ENCODE data around the gene CD163L1.

CD163L1 gene

DNA sequence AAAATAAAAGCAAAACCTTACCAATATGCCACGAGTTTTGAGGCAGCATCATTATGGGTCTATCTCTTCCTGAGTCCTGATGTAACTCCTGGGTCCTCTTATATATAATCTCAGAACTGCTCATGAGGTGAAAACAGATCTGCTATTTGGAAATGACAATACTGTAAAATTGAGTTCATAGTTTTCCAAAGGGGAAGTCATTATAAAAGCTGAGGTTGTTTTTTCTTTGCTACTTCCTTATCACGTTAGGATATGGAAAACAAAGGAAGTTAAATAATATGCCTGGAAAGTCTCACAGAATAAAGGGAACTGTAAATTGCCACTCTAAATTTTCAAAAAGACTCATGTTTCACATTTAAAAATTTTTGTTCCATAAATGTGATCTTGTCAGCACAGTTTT lies at the start of gene CD163L1:
Gene CD163L1, minus strand, starts transcription at position 78 of the 400 bp plus-strand sequence. Its CDS starts 26 bp downstream, at position 52.
- H3K4me3 ChIP-seq (ENCODE audit: low read length): no peak within 1 kb of the TSS

GRCh38 chr12:7493006-7493405 lies 49.1 kb upstream of the CD163L1 start:
- no peak overlapping the region for H3K4me3 ChIP-seq (ENCODE audit: low read length)
- TF ChIP-seq, protein P1, sequence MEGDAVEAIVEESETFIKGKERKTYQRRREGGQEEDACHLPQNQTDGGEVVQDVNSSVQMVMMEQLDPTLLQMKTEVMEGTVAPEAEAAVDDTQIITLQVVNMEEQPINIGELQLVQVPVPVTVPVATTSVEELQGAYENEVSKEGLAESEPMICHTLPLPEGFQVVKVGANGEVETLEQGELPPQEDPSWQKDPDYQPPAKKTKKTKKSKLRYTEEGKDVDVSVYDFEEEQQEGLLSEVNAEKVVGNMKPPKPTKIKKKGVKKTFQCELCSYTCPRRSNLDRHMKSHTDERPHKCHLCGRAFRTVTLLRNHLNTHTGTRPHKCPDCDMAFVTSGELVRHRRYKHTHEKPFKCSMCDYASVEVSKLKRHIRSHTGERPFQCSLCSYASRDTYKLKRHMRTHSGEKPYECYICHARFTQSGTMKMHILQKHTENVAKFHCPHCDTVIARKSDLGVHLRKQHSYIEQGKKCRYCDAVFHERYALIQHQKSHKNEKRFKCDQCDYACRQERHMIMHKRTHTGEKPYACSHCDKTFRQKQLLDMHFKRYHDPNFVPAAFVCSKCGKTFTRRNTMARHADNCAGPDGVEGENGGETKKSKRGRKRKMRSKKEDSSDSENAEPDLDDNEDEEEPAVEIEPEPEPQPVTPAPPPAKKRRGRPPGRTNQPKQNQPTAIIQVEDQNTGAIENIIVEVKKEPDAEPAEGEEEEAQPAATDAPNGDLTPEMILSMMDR (conservative IDR thresholded peaks at IDR 0.05; ENCODE audit: low read length): no peak
- DNase-seq (ENCODE audit: low read depth): no peak

More for the DNA sequence above, at the start of gene CD163L1:
- no peak for DNase-seq (ENCODE audit: low read depth)
- TF ChIP-seq, protein P1 (conservative IDR thresholded peaks at IDR 0.05; ENCODE audit: low read length): no peak

DNA sequence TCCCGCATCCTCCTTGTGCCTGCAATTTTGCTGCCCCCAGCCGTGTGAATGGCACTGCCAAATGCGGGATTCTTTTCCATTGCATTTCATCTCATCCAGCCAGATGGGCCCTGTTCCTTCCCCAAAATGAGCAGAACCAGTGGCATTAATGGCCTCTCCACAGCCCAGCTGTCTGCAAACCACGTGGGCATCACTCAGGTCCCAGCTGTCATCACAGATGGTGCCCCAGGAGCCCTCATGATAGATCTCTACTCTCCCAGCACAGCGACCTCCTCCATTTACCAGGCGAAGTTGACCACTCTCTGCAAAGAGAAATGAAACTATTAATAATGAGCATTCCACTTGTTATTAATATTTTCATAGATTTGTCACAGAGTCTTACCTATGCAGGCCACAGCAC lies 42.6 kb upstream of the CD163L1 start:
- no peak overlapping the region for H3K4me3 ChIP-seq (ENCODE audit: low read length)
- TF ChIP-seq, protein P1 (conservative IDR thresholded peaks at IDR 0.05; ENCODE audit: low read length): no peak
- no peak for DNase-seq (ENCODE audit: low read depth)

- no peak overlapping the region for H3K4me3 ChIP-seq (ENCODE audit: low read length)
- no peak for DNase-seq (ENCODE audit: low read depth)
- TF ChIP-seq, protein P1 (conservative IDR thresholded peaks at IDR 0.05; ENCODE audit: low read length): no peak
These were observed 41.1 kb upstream of the CD163L1 start for GRCh38 chr12:7485095-7485494.

- no peak for DNase-seq (ENCODE audit: low read depth)
- TF ChIP-seq, protein P1 (conservative IDR thresholded peaks at IDR 0.05; ENCODE audit: low read length): no peak
- H3K4me3 ChIP-seq (ENCODE audit: low read length): no peak overlapping the region
These were observed 39.4 kb upstream of the CD163L1 start for GRCh38 chr12:7483343-7483742.

GRCh38 chr12:7479771-7480170 lies 35.8 kb upstream of the CD163L1 start:
- H3K4me3 ChIP-seq (ENCODE audit: low read length): no peak overlapping the region
- TF ChIP-seq, protein P1 (conservative IDR thresholded peaks at IDR 0.05; ENCODE audit: low read length): no peak
- peak; percentile 45 for DNase-seq (ENCODE audit: low read depth)

DNA sequence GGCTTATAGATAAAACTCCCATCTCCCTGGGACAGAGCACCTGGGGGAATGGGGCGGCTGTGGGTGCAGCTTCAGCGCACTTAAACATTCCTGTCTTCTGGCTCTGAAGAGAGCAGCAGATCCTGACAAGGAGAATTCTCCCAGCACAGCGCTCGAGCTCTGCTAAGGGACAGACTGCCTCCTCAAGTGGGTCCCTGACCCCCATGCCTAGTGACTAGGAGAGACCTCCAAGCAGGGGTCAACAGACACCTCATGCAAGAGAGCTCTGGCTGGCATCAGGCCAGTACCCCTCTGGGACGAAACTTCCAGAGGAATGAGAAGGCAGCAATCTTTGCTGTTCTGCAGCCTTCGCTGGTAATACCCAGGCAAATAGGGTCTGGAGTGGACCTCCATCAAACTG lies 28.1 kb upstream of the CD163L1 start:
- H3K4me3 ChIP-seq (ENCODE audit: low read length): no peak overlapping the region
- TF ChIP-seq, protein P1 (conservative IDR thresholded peaks at IDR 0.05; ENCODE audit: low read length): no peak
- DNase-seq (ENCODE audit: low read depth): no peak

All from AG10803 (cell line).